ENCODE measurements around the gene STK4. TPM values are rescaled to one million over a fixed set of nuclear protein-coding genes. Genes with fewer than 3 reads are reported as not detected.
"Not testable (repeated sequence)": the region's sequence is repeated elsewhere in the genome, so short reads cannot be mapped to it uniquely, and the experiment has no call there.

STK4 gene
- total RNA-seq, 1 donor from 2014 or later = 53.3 TPM

DNA sequence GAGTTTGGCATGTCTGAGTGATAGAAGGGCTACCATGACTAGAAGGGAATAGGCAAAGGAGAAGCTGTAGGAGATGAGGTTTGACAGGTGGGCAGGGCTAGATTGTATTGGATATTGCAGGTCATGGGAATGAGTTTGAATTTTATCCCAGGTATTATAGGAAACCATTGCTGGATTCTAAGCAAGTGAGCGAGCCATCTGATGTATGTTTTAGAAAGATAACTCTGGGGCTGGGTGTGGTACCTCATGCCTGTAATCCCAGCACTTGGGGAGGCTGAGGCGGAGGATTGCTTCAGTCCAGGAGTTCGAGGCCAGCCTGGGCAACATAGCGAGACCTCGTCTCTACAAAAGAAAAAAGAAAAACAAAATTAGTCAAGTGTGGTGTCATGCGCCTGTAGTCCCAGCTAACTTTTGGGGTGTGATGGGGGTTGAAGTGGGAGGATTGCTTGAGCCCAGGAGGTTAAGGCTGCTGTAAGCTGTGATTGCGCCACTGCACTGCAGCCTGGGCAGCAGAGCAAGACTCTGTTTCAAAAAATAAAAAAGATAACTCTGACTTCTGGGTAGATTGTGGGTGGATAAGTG, 16.9 kb downstream of the STK4 start:
- no peak for DNase-seq (ENCODE audit: low spot score)

DNA sequence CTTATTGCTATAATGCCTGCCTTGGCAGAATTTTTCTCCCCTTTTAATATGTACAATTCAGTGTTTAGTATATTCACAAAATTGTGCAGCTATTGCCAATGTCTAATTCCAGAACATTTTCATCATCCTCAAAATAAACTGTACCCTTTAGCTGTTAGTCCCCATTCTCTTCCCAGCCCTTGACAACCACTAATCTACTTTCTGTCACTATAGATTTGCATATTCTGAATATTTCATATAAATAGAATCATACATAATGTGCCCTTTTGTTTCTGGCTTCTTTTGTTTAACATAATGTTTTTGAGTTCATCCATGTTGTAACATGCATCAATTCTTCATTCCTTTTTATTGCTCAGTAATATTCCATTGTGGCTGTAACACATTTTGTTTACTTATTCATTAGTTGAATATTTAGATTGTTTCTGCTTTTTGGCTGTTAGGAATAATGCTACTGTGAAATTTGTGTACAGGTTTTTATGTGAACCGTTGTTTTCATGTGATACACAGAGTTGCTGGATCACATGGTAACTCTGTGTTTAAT, 22.4 kb downstream of the STK4 start:
- no peak for DNase-seq (ENCODE audit: low spot score)

- no peak for DNase-seq (ENCODE audit: low spot score)
Observed at GRCh38 chr20:44990425-44990824, 24.1 kb downstream of the STK4 start.

- no peak for DNase-seq (ENCODE audit: low spot score)
Observed at GRCh38 chr20:44990957-44991356, 24.6 kb downstream of the STK4 start.

GRCh38 chr20:44993343-44993742, 27.0 kb downstream of the STK4 start:
- no peak for DNase-seq (ENCODE audit: low spot score)

DNA sequence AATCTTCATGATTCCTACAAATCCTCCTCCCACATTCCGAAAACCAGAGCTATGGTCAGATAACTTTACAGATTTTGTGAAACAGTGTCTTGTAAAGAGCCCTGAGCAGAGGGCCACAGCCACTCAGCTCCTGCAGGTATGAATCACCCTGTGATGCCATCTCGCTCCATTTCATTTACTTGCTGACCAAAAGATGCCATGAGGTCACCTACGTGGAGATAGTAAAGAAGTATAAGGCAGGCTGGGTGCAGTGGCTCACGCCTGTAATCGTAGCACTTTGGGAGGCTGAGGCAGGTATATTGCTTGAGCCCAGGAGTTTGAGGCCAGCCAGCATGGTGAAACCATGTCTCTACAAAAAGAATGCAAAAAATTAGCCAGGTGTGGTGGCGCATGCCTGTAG, 30.9 kb downstream of the STK4 start:
- DNase-seq (ENCODE audit: low spot score) = no peak

- DNase-seq (ENCODE audit: low spot score) = no peak
Observed at GRCh38 chr20:44997668-44998067, 31.4 kb downstream of the STK4 start.

GRCh38 chr20:45008521-45009049, 42.3 kb downstream of the STK4 start:
- no peak for DNase-seq (ENCODE audit: low spot score)

DNA sequence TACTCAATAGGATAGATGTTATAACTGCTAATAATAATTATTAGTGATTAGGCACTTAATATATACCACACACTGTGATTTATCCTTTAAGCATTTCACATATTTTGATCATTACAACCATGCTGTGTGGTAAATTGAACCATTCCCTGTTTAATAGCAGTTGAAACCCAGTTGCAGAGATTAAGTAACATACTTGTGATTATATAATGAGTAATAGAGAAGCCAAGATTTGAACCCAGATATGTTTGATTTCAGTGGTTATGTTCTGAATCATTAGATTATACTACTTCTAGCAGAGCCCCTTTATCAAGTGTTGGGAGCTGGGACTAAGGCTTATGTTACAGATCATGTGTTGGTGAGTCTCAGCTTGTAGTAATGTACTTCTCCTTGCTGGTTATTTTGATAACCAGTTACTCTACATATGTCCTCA, 44.1 kb downstream of the STK4 start:
- DNase-seq (ENCODE audit: low spot score) = no peak

GRCh38 chr20:45011108-45011526, 44.8 kb downstream of the STK4 start:
- peak; percentile 63 for DNase-seq (ENCODE audit: low spot score)

DNA sequence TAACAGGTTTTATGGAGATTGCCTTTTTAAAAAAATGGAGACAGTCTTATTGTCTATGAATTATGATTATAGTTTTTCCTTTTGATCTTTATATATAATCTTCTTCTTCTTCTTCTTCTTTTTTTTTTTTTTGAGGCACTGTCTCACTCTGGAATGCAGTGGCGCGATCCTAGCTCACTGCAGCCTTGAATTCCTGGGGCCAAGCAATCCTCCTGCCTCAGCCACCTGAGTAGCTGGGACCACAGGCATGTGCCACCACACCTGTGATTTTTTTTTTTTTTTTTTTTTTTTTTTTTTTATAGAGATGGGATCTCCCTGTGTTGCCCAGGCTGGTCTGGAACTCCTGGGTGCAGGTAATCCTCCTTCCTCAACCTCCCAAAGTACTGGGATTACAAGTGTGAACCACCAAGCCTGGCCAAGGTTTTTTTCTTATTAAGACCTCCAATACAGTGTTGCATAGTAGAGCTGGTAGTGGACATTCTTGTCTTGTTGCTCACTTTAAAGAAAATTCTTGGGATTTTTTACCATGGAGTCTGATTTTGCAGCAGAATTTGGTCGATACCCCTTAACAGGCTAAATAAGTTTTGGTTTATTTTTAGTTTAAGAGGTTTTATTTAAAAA, 46.5 kb downstream of the STK4 start:
- no peak for DNase-seq (ENCODE audit: low spot score)

DNA sequence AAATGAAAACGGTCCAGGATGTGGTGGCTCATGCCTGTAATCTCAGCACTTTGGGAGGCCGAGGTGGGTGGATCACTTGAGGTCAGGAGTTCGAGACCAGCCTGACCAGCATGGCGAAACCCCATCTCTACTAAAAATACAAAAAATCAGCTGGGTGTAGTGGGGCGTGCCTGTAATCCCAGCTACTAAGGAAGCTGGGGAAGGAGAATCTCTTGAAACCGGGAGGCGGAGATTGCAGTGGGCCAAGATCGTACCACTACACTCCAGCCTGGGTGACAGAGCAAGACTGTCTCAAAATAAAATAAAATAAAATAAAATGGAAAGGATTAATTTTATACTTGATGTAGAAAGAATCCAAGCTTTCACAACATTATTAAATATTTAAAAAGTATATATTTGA, 47.8 kb downstream of the STK4 start:
- not testable (repeated sequence) for DNase-seq (ENCODE audit: low spot score)

DNA sequence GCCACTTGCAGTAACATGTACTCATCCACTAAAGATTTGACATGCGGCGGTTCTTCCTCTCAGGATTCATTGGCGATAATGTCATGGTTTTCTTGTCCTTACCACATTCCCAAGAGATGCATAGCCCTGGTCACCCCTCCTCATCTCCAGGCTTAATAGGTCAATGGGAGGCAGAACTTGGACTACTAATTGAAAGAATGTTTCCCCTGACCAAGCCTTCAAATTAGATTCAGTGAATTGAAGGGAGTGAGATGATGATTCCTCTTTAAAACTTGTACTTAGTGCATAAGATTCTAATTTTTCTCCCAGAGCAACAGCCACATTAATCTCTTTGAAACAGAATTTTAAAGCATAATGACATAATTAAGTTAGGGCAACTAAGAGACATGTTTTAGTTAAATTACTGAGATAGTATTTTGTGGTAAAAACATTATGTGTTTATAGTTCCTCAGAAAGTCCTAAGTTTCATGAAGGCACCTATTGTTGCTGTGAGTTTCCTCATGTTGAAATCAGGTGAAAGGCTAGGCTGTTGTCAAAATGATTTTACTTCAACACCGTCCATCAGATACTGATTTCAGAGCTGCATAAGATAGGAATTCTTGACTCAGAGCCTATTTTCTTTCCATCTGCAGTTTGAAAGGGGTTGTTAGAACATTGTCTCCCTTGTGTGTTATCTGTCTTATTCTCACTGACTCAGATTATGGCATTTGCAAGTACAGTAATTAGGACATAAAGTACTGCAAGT, 48.5 kb downstream of the STK4 start:
- no peak for DNase-seq (ENCODE audit: low spot score)

DNA sequence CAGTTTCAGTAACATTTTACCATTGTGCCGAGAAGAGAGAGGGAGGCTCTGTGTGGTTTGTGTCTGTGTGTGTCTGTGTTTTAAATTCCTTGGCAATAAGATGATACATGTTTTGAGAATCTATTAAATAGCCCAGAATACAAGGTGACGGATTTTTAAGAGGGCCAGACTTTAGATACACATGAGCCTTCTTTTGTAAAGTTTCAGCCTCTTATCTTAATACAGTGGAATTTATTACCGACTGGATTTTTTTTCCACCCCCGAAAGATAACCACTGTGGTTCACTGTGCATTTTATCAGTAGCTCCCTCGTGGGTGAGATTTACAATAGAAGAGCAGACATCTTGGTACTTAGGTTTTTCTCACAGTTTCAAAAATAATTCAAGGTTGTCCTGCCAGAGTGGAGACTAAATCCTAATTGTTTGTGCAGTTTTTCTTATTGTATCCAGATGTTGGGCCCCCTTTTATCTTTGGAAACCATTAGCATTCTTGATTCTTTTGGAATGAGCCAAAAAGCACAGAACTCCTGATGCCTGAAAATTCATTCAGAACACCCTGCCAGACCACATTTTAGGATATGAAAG, 49.9 kb downstream of the STK4 start:
- no peak for DNase-seq (ENCODE audit: low spot score)

DNA sequence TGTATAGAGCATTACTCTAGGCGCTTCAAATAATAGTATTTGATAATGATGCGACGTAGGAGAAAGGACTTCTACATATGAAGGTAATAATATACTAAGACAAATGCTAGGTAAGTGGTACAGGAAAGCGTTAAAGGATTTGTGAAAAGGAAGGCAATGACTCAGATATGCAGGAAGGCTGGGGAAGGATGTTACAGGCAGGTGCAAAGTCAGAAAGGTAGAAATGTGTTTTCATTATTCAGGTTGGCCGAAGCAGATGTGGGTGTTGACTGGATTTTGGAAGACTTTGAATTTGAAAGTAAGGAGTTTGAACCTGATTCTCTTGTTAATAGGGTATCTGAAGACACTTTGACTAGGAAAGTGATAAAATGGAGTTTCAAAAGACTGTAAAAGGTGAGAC, 51.0 kb downstream of the STK4 start:
- no peak for DNase-seq (ENCODE audit: low spot score)

- DNase-seq (ENCODE audit: low spot score) = no peak
Observed at GRCh38 chr20:45017857-45018256, 51.5 kb downstream of the STK4 start.

- no peak for DNase-seq (ENCODE audit: low spot score)
Observed at GRCh38 chr20:45019027-45019761, 52.9 kb downstream of the STK4 start.

GRCh38 chr20:45019762-45020123, 53.4 kb downstream of the STK4 start:
- no peak for DNase-seq (ENCODE audit: low spot score)

DNA sequence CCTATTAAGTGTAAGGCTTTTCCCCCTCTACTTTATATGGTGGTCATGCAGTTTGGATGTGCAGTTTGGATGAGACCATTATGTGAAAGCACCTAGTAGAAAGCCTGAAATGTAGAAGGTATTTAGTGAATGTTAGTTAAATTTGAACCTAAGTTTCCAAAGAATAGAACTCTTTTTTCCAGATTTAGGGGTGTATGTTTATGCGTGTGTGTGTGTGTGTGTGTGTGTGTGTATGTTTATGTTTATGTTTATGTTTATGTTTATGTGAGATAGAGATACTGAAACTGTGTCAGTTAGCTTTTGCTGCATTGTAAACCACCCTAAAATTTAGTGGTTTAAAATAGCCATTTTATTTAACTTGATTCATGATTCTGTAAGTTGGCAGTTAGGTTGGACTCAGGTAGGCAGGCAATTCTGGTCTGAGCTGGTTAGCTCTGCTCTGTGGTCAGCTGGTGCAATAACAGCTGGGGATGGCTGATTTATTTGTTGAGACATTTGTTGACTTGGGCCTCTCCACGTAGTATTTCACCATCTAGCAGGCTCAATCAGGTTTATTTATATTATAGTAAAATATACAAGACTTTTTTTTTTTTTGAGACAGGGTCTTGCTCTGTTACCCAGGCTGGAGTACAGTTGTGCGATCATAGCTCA, 54.0 kb downstream of the STK4 start:
- DNase-seq (ENCODE audit: low spot score) = peak; percentile 45

DNA sequence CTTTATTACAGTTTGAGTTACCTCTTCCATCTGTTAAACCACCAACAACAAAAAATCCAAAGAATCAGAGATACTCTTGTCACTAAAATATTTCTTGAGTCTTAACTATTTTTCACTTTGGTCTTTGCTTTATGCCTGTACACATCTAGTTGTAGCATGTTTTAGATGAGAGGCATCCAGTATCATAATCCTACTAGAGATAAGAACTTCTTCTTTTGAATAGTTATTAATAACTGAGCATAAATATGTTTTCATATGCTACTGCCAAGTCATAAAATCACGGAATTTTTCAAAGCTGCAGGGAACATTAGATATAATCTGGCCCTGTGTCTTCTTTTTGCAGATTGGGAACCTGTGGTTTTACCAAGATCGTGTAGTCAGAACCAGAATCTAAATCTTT, 55.3 kb downstream of the STK4 start:
- DNase-seq (ENCODE audit: low spot score) = no peak

- not testable (repeated sequence) for DNase-seq (ENCODE audit: low spot score)
Observed at GRCh38 chr20:45023140-45023539, 56.8 kb downstream of the STK4 start.
